ENCODE measurements around the gene NCOA1. TPM values are rescaled to one million over a fixed set of nuclear protein-coding genes. Genes with fewer than 3 reads are reported as not detected.
"Not testable (repeated sequence)": the region's sequence is repeated elsewhere in the genome, so short reads cannot be mapped to it uniquely, and the experiment has no call there.

NCOA1 gene
- total RNA-seq, 1 experiment from 2014 or later: 27.5 TPM

DNA sequence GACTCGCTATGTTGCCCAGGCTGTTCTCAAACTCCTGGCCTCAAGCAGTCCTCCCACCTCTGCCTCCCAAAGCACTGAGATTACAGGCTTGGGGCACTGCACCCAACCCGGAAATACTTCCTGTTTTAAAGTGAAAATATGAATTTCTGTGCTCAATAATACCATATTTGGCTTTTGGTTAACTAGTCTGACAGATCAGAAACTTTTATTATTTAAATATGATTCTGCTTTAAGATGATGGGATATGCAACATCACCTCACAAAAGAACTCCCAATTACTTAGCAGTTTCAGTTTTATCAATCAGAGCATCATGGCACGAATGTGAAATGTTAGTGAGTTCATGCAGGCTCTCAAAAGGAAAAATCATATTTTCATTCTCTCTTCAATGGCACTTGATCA is 181.5 kb downstream of the NCOA1 start:
- no peak for TF ChIP-seq EZH2 (IDR thresholded peaks at IDR 0.05; ENCODE audit: borderline replicate concordance, low read depth, low read length, poor library complexity, severe bottlenecking)
- TF ChIP-seq, protein P1, sequence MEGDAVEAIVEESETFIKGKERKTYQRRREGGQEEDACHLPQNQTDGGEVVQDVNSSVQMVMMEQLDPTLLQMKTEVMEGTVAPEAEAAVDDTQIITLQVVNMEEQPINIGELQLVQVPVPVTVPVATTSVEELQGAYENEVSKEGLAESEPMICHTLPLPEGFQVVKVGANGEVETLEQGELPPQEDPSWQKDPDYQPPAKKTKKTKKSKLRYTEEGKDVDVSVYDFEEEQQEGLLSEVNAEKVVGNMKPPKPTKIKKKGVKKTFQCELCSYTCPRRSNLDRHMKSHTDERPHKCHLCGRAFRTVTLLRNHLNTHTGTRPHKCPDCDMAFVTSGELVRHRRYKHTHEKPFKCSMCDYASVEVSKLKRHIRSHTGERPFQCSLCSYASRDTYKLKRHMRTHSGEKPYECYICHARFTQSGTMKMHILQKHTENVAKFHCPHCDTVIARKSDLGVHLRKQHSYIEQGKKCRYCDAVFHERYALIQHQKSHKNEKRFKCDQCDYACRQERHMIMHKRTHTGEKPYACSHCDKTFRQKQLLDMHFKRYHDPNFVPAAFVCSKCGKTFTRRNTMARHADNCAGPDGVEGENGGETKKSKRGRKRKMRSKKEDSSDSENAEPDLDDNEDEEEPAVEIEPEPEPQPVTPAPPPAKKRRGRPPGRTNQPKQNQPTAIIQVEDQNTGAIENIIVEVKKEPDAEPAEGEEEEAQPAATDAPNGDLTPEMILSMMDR (conservative IDR thresholded peaks at IDR 0.05; ENCODE audit: low read depth, low read length): no peak
- ChIA-PET CTCF (no interaction called here), POLR2A (ENCODE audit: low non-redundant PET) (no interaction called here)
- Histone ChIP-seq H3K4me1 (ENCODE audit: insufficient read depth, low read length, poor library complexity, severe bottlenecking) (no peaks in the 10 kb centered on the region), H3K9me3 (ENCODE audit: low read depth, low read length, poor library complexity, severe bottlenecking) (no peaks in the 10 kb centered on the region), H3K27ac (ENCODE audit: low read depth, low read length, poor library complexity, severe bottlenecking) (no peak overlapping the region), H3K27me3 (replicated peaks; ENCODE audit: insufficient read depth, low read depth, low read length, poor library complexity) (no peaks in the 10 kb centered on the region), H3K4me3 (ENCODE audit: low read depth, low read length, poor library complexity, severe bottlenecking) (no peak overlapping the region), H3K36me3 (ENCODE audit: insufficient read depth, low read length, poor library complexity, severe bottlenecking) (no peaks in the 10 kb centered on the region)
- no TSS peak for BruUV-seq (replicated peaks)
- intact Hi-C loops (cut with micrococcal nuclease; ENCODE audit: unreplicated experiment): no loop called here
- DNase-seq (ENCODE audit: low spot score): no peak

DNA sequence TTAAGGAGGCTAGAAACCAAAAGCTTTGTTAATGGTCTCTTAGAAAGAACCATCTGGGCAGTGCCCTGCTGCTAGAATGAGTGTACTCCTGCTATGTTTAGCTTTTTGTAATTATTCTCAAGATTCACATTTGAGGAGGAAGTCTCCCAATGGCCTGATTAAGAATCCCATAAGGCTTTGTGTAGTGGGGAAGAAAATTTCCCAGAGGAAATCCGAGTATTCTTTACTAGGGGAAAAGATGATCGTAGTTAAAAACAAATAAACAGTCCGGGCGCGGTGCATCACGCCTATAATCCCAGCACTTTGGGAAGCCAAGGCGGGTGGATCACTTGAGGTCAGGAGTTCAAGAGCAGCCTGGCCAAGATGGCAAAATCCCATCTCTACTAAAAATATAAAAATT is 184.3 kb downstream of the NCOA1 start:
- Histone ChIP-seq H3K27me3 (replicated peaks; ENCODE audit: insufficient read depth, low read depth, low read length, poor library complexity) (no peaks in the 10 kb centered on the region), H3K4me1 (ENCODE audit: insufficient read depth, low read length, poor library complexity, severe bottlenecking) (no peaks in the 10 kb centered on the region), H3K9me3 (ENCODE audit: low read depth, low read length, poor library complexity, severe bottlenecking) (no peaks in the 10 kb centered on the region), H3K36me3 (ENCODE audit: insufficient read depth, low read length, poor library complexity, severe bottlenecking) (no peaks in the 10 kb centered on the region), H3K4me3 (ENCODE audit: low read depth, low read length, poor library complexity, severe bottlenecking) (no peak overlapping the region), H3K27ac (ENCODE audit: low read depth, low read length, poor library complexity, severe bottlenecking) (no peak overlapping the region)
- ChIA-PET POLR2A (ENCODE audit: low non-redundant PET) (interaction anchor here (0.7 kb wide), 1 partner anchor 10 kb away, joined by 3 read pairs; no protein-coding TSS in a partner anchor), CTCF (interaction anchor here (0.6 kb wide), 1 partner anchor 13 kb away, joined by 3 read pairs; no protein-coding TSS in a partner anchor)
- no TSS peak for BruUV-seq (replicated peaks)
- intact Hi-C loops (cut with micrococcal nuclease; ENCODE audit: unreplicated experiment): no loop called here
- DNase-seq (ENCODE audit: low spot score): no peak
- TF ChIP-seq, protein P1 (conservative IDR thresholded peaks at IDR 0.05; ENCODE audit: low read depth, low read length): no peak
- TF ChIP-seq EZH2 (IDR thresholded peaks at IDR 0.05; ENCODE audit: borderline replicate concordance, low read depth, low read length, poor library complexity, severe bottlenecking): no peak

DNA sequence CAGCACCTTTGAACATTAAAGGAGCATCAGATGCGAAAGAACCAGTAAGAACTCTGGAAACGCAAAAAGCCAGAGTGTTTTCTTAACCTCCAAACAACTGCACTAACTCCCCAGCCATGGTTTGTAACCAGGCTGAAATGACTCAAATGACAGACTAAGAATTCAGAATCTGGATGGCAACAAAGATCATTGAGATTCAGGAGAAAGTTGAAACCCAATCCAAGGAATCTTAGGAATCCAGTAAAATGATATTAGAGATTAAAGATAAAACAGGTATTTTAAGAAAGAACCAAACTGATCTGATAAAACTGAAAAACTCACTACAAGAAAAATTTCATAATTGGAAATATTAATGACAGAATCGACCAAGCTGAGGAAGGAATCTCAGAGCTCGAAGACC is 185.4 kb downstream of the NCOA1 start:
- Histone ChIP-seq H3K27me3 (replicated peaks; ENCODE audit: insufficient read depth, low read depth, low read length, poor library complexity) (no peaks in the 10 kb centered on the region), H3K36me3 (ENCODE audit: insufficient read depth, low read length, poor library complexity, severe bottlenecking) (no peaks in the 10 kb centered on the region), H3K4me3 (ENCODE audit: low read depth, low read length, poor library complexity, severe bottlenecking) (no peak overlapping the region), H3K9me3 (ENCODE audit: low read depth, low read length, poor library complexity, severe bottlenecking) (no peaks in the 10 kb centered on the region), H3K4me1 (ENCODE audit: insufficient read depth, low read length, poor library complexity, severe bottlenecking) (no peaks in the 10 kb centered on the region), H3K27ac (ENCODE audit: low read depth, low read length, poor library complexity, severe bottlenecking) (no peak overlapping the region)
- no TSS peak for BruUV-seq (replicated peaks)
- TF ChIP-seq EZH2 (IDR thresholded peaks at IDR 0.05; ENCODE audit: borderline replicate concordance, low read depth, low read length, poor library complexity, severe bottlenecking): no peak
- TF ChIP-seq, protein P1 (conservative IDR thresholded peaks at IDR 0.05; ENCODE audit: low read depth, low read length): no peak
- no peak for DNase-seq (ENCODE audit: low spot score)
- CTCF ChIA-PET: no interaction called here
- intact Hi-C loops (cut with micrococcal nuclease; ENCODE audit: unreplicated experiment): no loop called here
- POLR2A ChIA-PET (ENCODE audit: low non-redundant PET): no interaction called here

DNA sequence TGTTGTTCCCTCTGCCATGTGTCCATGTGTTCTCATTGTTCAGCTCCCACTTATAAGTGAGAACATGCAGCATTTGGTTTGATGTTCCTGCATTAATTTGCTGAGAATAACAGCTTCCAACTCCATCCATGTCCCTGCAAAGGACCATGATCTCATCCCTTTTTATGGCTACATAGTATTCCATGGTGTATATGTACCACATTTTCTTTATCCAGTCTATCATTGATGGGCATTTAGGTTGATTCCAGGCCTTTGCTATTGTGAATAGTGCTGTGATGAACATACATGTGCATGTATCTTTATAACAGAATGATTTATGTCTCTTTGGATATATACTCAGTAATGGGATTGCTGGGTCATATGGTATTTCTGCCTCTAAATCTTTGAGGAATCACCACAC is 187.0 kb downstream of the NCOA1 start:
- CTCF ChIA-PET; BruUV-seq (replicated peaks); POLR2A ChIA-PET (ENCODE audit: low non-redundant PET): not testable (repeated sequence)

More for the DNA sequence above, 187.0 kb downstream of the NCOA1 start:
- H3K36me3 ChIP-seq (ENCODE audit: insufficient read depth, low read length, poor library complexity, severe bottlenecking); H3K9me3 ChIP-seq (ENCODE audit: low read depth, low read length, poor library complexity, severe bottlenecking); intact Hi-C loops (cut with micrococcal nuclease; ENCODE audit: unreplicated experiment); H3K27me3 ChIP-seq (replicated peaks; ENCODE audit: insufficient read depth, low read depth, low read length, poor library complexity); H3K4me3 ChIP-seq (ENCODE audit: low read depth, low read length, poor library complexity, severe bottlenecking); DNase-seq (ENCODE audit: low spot score); H3K27ac ChIP-seq (ENCODE audit: low read depth, low read length, poor library complexity, severe bottlenecking); H3K4me1 ChIP-seq (ENCODE audit: insufficient read depth, low read length, poor library complexity, severe bottlenecking): not testable (repeated sequence)

All from A673 (cell line).